ENCODE data around the gene HABP4.

GRCh38 chr9:96491079-96491879 is 41.3 kb downstream of the HABP4 start:
- TF ChIP-seq CTCF (IDR thresholded peaks at IDR 0.05; ENCODE audit: low read length) = no peak
- TF ChIP-seq EZH2 (IDR thresholded peaks at IDR 0.05; ENCODE audit: borderline replicate concordance, low read length) = no peak
